Type B pancreatic cell (in vitro differentiated cells): ENCODE data around the gene KLHL41. TPM values are rescaled to one million over a fixed set of nuclear protein-coding genes. Genes with fewer than 3 reads are reported as not detected.

Experiments
- DNase-seq: peaks from one replicate; pipeline ENCODE4 v3.0.0; 2021; ENCODE audit warnings: mixed read lengths; ENCODE audit not compliant: unreplicated experiment; ENCODE audit errors: extremely low spot score
- H3K27ac Mint-ChIP-seq: 2 replicates; pipeline ENCODE4 v1.8.0; 2021; ENCODE audit warnings: mild to moderate bottlenecking, mixed read lengths
- H3K27me3 Mint-ChIP-seq: 2 replicates; pipeline ENCODE4 v1.8.0; 2021; ENCODE audit warnings: mixed read lengths
- H3K36me3 Mint-ChIP-seq: 2 replicates; pipeline ENCODE4 v1.8.0; 2021; ENCODE audit warnings: mixed read lengths
- H3K4me1 Mint-ChIP-seq: one replicate; pipeline ENCODE4 v1.8.0; 2021; ENCODE audit warnings: mixed read lengths; ENCODE audit not compliant: unreplicated experiment
- H3K4me3 Mint-ChIP-seq: 2 replicates; pipeline ENCODE4 v1.8.0; 2021; ENCODE audit warnings: mild to moderate bottlenecking, mixed read lengths
- H3K9me3 Mint-ChIP-seq: 2 replicates; pipeline ENCODE4 v1.8.0; 2021; ENCODE audit warnings: mixed read lengths
- total RNA-seq: library from RNA; stranded (reverse); gene quantifications from 2 replicates; pipeline ENCODE4 v1.2.1, GENCODE V29; 2021; ENCODE audit warnings: low replicate concordance
- TF ChIP-seq, protein P1 (sequence below): fragments of 200-600 bp; sonication (generic); conservative IDR thresholded peaks from 2 replicates; pipeline ENCODE4 v1.5.0; 2021; ENCODE audit warnings: antibody characterized with exemption, mild to moderate bottlenecking

KLHL41 gene
- total RNA-seq, 1 donor from 2014 or later = 4.6 TPM

DNA sequence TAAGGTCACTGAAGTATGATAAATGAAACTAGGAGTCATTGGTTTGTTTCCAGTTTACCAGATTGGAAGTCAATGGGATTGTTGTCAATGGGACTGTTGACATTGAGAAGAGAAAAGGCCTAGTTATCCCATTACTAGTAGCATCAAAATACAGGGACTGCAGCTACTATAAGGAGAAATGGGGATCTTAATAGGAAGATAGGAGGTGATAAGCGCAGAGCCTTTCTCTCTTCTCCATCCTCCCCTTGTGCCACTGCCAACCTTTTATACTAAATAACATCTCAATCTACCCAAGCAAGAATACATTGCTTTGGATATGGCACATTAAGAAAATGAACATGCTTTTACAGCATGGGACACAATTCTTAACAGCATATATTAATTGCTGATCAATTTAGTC lies 40.7 kb upstream of the KLHL41 start:
- TF ChIP-seq, protein P1, sequence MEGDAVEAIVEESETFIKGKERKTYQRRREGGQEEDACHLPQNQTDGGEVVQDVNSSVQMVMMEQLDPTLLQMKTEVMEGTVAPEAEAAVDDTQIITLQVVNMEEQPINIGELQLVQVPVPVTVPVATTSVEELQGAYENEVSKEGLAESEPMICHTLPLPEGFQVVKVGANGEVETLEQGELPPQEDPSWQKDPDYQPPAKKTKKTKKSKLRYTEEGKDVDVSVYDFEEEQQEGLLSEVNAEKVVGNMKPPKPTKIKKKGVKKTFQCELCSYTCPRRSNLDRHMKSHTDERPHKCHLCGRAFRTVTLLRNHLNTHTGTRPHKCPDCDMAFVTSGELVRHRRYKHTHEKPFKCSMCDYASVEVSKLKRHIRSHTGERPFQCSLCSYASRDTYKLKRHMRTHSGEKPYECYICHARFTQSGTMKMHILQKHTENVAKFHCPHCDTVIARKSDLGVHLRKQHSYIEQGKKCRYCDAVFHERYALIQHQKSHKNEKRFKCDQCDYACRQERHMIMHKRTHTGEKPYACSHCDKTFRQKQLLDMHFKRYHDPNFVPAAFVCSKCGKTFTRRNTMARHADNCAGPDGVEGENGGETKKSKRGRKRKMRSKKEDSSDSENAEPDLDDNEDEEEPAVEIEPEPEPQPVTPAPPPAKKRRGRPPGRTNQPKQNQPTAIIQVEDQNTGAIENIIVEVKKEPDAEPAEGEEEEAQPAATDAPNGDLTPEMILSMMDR = no peak
- no peaks in the 10 kb centered on the region for H3K9me3 Mint-ChIP-seq
- H3K27me3 Mint-ChIP-seq = no peaks in the 10 kb centered on the region
- no peaks in the 10 kb centered on the region for H3K4me1 Mint-ChIP-seq
- no peak overlapping the region for H3K27ac Mint-ChIP-seq
- DNase-seq = no peak
- H3K36me3 Mint-ChIP-seq = no peaks in the 10 kb centered on the region
- H3K4me3 Mint-ChIP-seq = no peak overlapping the region

DNA sequence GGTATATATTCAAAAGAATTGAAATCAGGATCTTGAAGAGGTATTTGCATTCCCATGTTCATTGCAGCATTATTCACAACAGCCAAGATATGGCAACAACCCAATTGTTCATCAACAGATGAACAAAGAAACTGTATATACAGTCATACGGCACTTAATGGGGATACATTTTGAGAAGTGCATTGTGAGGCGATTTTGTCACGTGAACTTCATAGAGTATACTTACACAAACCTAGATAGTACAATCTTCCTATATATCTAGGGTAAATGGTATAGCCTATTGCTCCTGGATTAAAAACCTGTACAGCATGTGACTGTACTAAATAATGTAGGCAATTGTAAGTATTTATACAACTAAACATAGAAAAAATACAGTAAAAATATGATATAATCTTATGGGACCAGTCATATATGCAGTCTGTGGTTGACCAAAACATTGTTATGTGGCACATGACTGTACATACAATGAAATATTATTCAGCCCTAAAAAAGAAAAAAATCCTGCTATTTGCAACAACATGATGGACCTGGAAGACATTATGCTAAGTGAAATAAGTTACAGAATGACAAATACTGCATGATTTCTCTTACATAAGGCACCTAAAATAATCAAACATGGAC lies 39.4 kb upstream of the KLHL41 start:
- Mint-ChIP-seq H3K36me3 (no peaks in the 10 kb centered on the region), H3K9me3 (no peaks in the 10 kb centered on the region), H3K27ac (no peak overlapping the region), H3K4me1 (no peaks in the 10 kb centered on the region), H3K27me3 (no peaks in the 10 kb centered on the region), H3K4me3 (no peak overlapping the region)
- TF ChIP-seq, protein P1 = no peak
- DNase-seq = no peak

DNA sequence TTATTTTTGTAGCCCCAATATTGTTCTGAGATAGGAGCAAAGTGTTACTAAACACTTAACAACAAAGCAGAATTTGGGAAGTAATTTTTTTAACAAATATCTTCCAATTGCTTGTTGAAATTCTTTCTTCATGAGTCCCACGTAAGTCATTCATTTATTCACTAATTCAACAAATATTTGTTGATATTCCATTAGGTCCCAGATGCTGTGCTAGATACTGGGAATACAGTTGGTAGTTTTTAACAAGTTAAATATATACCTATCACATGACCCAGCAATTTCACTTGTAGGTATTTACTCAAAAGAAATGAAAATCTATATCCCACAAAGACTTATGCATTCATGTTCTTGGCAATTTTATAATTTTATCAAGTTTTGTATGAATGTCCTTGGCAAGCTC lies 37.3 kb upstream of the KLHL41 start:
- TF ChIP-seq, protein P1 = no peak
- H3K36me3 Mint-ChIP-seq = no peaks in the 10 kb centered on the region
- no peak for DNase-seq
- H3K4me1 Mint-ChIP-seq = no peaks in the 10 kb centered on the region
- no peak overlapping the region for H3K27ac Mint-ChIP-seq
- H3K27me3 Mint-ChIP-seq = no peaks in the 10 kb centered on the region
- no peaks in the 10 kb centered on the region for H3K9me3 Mint-ChIP-seq
- H3K4me3 Mint-ChIP-seq = no peak overlapping the region

DNA sequence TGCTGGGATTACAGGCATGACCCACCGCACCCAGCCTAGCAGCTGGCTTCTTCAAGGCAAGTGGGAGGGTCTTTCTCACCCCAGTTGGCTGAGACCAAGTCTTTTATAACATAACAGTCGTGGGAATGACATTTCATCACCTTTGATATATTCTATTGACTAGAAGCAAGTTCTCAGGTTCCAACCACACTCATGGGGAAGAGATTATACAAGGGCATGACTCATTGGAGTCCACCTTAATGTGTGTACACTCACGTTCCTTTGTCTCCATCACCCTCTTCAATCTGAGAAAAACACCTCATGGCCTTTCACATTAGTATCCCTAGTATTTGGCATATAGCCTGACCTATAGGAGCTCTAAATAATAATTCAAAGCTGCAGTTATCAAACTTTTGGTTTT lies 33.0 kb upstream of the KLHL41 start:
- DNase-seq = no peak
- TF ChIP-seq, protein P1 = no peak
- peaks cover 13% of the 10 kb centered on the region for H3K4me1 Mint-ChIP-seq
- no peak overlapping the region for H3K4me3 Mint-ChIP-seq
- no peaks in the 10 kb centered on the region for H3K9me3 Mint-ChIP-seq
- H3K27me3 Mint-ChIP-seq = no peaks in the 10 kb centered on the region
- H3K36me3 Mint-ChIP-seq = no peaks in the 10 kb centered on the region
- no peak overlapping the region for H3K27ac Mint-ChIP-seq

DNA sequence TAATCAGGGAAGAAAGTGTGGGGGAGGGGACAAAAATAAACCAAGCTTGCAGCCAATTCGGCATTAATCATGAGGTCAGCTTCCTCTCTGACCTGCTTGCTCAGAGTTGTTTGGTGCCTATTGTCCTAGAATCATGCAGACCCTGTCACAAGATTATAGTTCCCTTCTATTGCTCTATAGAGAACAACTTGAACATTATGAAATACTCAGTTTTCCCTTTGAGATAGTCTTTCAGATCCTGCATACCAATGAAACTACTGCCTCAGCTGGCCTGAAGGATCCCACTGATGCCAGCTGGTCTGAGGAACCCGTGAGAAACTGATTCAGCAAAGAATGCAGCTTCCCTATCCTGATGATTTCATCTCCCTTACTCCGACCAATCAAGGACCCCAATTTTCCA lies 31.2 kb upstream of the KLHL41 start:
- H3K27me3 Mint-ChIP-seq = no peaks in the 10 kb centered on the region

More for the DNA sequence above, 31.2 kb upstream of the KLHL41 start:
- Mint-ChIP-seq H3K36me3 (peaks cover 5% of the 10 kb centered on the region), H3K4me3 (peak overlapping the region; percentile 93), H3K9me3 (no peaks in the 10 kb centered on the region), H3K27ac (peak overlapping the region; percentile 56), H3K4me1 (peaks cover 13% of the 10 kb centered on the region)
- TF ChIP-seq, protein P1 = no peak
- no peak for DNase-seq
